H1 (cell line): ENCODE data around the gene GLG1. TPM values are rescaled to one million over a fixed set of nuclear protein-coding genes. Genes with fewer than 3 reads are reported as not detected.

Experiments used
- MAFK ChIP-seq: IDR thresholded peaks from 2 replicates; pipeline ENCODE4 v1.6.1; 2012; ENCODE audit warnings: low read depth, mild to moderate bottlenecking, improper control_type of control experiment, low read length
- SP2 ChIP-seq: IDR thresholded peaks from 2 replicates; pipeline ENCODE4 v1.6.1; 2012; ENCODE audit warnings: mild to moderate bottlenecking, low read length, inconsistent platforms
- polyA plus RNA-seq, 7 experiments: library from polyadenylated mRNA; depleted of rRNA in 3 of 7; stranded (reverse) in 5 of 7; unstranded in 2 of 7; fragments of >200 nt in 5 of 7; fragments of 200-250 nt in 2 of 7; gene quantifications; 1 replicate in 5 of 7; 2 replicates in 1 of 7; 4 replicates in 1 of 7; pipeline versions ENCODE4 v1.2.1 to v1.2.3, GENCODE V29; 2011 to 2013; ENCODE audit warnings: missing spikeins in 2 of 7, mixed read lengths in 2 of 7
- total RNA-seq: library from RNA; stranded (reverse); fragmentation: NEBNext Ultra II Directional; extraction: Animal tissue kit (Norgen Biotek cat#: 25700); gene quantifications from 2 replicates; pipeline ENCODE4 v1.2.1, GENCODE V29; 2021

The GLG1 gene
- total and polyA plus RNA-seq, 2 of the 8 experiments (the other 6 are each of a cell fraction or from before 2014, with no cell fraction given): 53.4 to 139 TPM

DNA sequence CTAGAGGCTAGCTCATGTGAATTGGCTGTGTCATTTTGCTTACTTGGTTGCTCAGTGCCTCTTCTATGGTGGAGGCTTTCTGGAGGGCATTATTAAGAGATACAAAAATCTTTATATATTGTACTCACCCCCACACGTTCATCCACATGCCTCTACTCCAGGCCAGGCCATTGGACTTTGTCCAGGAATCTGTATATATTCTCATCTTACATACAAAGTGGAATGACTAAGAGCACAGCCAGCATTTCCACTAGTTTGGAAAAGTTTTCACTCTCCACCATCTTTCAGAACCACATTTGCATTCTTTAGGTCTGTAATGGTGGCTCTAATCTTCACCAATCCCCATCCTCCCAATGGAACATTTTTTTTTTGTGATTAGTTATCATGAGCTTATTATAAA lies 4.8 kb upstream of the GLG1 start (continued):
- TF ChIP-seq SP2 (no peak), MAFK (no peak)
